Measurements from ENCODE around the gene DHDDS.
"Not testable (repeated sequence)": the region's sequence is repeated elsewhere in the genome, so short reads cannot be mapped to it uniquely, and the experiment has no call there.

The DHDDS gene, protein sequence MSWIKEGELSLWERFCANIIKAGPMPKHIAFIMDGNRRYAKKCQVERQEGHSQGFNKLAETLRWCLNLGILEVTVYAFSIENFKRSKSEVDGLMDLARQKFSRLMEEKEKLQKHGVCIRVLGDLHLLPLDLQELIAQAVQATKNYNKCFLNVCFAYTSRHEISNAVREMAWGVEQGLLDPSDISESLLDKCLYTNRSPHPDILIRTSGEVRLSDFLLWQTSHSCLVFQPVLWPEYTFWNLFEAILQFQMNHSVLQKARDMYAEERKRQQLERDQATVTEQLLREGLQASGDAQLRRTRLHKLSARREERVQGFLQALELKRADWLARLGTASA

DNA sequence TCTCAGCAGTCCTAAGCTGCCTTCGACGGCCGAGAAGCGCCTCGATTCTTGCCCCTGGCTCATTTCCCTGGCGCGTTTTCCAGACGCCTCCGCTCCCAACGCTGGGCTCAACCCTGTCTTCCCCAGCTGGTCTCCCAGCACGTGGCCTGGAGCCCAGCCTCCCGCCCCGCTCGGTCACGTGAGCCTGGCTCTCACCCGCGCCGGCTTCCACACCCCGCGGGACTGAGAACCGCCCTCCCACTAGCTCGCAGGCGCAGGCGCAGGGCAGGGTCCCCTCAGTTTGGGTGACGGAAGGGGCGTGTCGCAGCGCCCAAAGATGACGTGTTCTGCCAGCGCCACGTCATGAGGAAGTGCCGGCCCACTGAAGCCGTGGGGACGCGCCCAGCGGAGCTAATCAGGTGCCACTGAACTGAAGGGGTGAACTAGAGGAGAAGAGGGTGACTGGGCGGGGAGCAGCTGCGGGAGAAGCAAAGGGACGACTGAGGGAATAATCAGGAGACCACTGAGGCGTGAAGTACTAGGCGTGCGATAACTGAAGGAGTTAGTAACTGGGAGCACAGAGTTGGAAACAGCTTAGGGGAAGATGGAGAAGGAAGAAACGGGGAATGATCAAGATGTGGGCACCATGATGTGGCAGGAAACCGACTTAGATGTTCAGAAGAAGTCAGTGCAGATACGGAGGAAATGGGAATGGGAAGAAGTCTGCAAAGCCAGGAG, at the start of gene DHDDS:
Gene DHDDS (plus strand): TSS at position 343 of the 717 bp plus-strand sequence. CDS start 625 bp downstream, outside the sequence.
- DNase-seq (ENCODE audit: extremely low read depth in 1 of 2, low read depth in 1 of 2), result peak; percentile 94 to 99

DNA sequence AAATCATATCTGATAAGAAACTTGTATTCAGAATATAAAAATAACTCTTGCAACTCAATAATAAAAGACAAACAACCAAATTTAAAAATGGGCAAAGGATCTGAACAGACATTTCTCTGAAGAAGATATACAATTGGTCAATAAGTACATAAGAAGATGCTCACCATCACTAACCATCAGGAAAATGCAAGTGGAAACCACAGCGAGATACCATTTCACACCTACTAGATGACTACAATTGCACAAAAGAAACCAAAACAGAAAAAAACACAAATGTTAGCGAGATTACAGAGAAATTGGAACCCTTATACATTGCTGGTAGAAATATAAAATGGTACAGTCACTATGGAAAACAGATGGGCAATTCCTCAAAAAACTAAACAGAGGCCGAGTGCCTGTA, 48.0 kb upstream of the DHDDS start:
- DNase-seq (ENCODE audit: extremely low read depth in 1 of 2, low read depth in 1 of 2), result no peak

DNA sequence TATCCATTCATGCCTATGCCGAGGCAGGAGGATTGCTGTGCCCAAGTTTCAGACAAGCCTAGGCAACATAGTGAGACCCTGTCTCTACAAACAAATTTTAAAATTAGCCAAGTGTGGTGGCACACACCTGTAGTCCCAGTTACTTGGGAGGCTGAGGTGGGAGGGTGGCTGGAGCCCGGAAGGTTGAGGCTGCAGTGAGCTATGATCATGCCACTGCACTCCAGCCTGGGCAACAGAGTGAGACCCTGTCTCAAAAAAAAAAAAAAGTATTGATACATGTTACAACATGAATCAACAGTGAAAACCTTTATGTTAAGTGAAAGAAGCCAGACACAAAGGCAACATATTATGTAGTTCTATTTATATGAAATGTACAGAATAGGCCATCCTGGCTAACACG, 47.1 kb upstream of the DHDDS start:
- not testable (repeated sequence) for DNase-seq (ENCODE audit: extremely low read depth in 1 of 2, low read depth in 1 of 2)

DNA sequence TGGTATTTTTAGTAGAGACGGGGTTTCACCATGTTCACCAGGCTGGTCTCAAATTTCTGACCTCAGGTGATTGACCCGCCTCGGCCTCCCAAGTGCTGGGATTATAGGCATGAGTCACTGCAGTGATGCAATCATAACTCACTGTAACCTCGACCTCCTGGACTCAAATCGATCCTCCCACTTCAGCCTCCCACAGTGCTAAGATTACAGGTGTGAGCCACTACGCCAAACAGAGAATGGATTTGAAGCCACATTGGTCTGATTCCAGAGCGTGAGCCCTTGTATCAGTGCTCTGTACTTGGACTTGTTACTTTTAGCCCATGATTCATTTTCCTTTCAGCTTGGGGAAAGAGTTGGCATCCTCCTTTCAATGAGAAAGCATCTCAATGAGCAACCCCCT, 44.7 kb upstream of the DHDDS start:
- no peak for DNase-seq (ENCODE audit: extremely low read depth in 1 of 2, low read depth in 1 of 2)

DNA sequence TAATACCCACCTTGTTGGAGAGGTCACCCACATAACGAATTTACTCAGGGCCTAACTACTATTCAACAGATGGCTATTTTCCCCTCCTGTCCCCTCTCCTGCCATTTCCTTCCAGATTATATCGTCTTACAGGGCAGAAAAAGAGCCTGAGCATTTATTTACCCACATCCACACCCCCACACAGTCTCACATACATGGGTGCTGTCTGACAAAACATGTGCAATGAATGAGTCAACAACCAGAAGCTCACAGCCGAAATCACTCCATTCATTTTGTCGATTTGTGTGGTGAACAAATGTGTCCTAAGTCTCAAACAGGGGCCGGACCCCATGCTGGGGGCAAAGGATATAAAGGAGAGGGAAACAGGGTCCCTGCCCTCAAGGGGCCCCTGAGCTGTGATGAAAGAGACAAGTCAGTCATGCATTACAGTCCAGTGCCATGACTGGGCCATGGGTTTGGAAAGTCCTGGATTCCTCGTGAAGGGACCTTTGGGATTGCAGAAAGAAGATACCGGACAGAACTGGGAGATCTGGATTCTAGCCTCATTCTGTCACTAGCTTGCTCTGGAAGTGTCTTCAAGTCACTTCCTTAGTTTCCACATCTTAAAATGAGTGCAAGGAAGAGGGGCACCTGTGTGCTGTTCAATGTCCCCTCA, 43.2 kb upstream of the DHDDS start:
- no peak for DNase-seq (ENCODE audit: extremely low read depth in 1 of 2, low read depth in 1 of 2)

DNA sequence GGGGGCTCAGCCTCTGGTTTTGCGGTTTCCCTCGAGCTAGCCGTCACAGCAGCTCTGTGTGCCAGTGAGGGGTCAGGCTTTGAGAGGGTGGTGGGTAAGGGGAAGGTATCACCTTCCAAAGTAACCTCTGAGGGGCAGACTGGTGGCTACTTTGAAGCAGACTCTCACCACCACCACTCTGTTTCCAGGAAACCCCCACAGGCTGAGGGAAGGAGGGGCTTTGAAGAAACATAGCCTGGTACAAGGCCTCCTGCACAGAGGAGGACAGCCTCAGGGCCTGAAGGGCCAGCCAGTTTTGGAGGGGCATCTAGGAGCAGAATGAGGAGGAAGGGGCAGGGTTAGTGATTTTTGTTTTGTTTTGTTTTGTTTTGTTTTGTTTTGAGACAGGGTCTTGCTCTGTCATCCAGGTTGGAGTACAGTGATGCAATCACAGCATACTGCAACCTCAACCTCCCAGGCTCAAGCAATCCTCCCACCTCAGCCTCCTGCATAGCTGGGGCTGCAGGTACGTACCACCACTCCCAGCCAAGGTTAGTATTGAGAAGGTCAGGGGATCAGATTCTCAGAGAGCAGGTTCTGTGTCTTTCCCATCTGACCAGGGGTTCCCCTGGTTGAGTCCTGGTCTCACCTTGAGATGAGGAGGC, 42.4 kb upstream of the DHDDS start:
- no peak for DNase-seq (ENCODE audit: extremely low read depth in 1 of 2, low read depth in 1 of 2)

DNA sequence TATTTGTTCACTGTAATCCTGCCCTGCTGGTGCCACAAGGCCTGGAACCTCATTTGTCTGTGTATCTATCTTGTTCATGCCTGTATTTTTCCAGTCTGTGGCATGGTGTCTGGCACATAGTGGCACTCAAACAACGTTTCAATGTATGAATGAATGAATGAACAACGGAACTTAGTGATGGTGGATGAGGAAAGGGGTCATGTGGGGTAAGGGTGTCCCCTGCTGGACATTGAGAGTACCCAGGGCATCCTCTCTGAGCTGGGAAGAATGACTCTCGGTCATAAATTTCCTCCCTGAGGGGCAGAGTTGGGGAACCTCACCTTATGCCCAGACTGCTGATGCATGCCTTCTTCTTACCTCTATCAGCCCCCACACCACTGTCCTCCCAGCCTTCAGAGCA, 40.7 kb upstream of the DHDDS start:
- no peak for DNase-seq (ENCODE audit: extremely low read depth in 1 of 2, low read depth in 1 of 2)

DNA sequence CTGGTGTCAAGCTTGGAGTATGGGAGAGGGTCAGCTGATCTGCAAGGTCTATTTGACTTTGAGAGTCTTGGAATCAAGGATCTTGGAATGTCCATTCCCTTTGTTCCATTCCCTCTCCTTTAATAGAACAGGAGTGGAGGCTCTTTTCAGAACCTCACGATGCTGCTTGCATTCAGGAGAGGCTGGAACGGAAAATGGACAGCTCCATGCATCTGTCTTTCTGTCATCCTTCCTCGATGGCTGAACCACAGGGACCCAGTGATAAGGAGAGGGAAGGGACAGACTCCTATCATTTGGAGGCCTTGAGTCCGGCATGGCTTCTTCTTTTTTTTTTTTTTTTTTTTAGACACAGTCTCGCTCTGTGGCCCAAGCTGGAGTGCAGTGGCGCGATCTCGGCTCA, 36.4 kb upstream of the DHDDS start:
- no peak for DNase-seq (ENCODE audit: extremely low read depth in 1 of 2, low read depth in 1 of 2)

DNA sequence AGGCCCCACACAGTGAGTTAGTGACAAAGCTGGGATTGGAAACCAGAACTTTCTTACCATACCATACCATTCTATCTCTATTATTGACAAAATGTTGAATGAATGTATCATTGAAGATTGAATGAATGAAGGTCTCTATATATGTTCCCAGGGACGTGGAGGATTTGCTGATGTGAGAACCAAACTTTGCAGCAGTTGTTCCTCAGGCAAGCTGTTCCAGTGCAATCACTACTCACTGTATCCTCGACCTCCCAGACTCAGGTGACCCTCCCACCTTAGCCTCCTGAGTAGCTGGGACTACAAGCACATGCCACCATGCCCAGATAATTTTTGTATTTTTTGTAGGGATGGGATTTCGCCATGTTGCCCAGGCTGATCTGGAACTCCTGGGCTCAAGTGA, 33.1 kb upstream of the DHDDS start:
- DNase-seq (ENCODE audit: extremely low read depth in 1 of 2, low read depth in 1 of 2), result no peak

DNA sequence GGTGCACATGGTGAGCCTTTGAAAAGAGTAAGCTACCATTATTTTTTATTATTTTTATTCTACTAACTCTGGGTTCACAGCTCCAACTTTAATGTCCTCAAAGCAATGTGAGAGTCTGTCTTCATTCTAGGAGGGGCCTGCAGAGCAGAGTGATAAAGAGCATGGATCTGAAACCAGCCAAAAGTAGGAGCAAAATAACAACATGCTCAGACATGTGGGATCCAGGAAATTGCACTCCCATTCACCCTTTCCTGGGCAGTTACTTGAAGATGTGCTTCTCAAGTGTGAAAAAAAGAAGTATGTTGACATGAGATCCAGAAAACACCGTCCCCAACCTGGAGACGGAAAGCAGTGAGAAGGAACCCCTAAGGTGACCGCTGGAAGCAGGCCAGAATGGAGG, 30.2 kb upstream of the DHDDS start:
- DNase-seq (ENCODE audit: extremely low read depth in 1 of 2, low read depth in 1 of 2), result no peak

DNA sequence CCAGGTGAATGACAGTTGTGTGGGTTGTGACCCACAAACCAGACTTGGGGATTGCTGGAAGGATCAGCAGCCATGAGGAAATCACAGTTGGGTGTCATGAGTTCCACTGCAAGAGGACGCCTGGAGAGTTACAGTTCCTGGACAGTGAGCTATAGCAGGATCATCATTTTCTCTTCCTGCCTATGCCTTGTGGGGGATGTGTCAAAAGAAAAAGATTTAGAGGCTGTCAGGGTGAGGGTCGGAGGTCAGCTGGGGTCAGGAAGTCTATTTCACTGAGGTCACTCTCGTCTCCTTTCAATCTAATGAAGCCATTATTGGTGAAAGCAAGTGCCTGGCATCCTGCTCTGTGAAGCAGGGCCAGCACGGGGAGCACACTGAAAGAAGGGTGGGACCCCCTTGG, 28.5 kb upstream of the DHDDS start:
- no peak for DNase-seq (ENCODE audit: extremely low read depth in 1 of 2, low read depth in 1 of 2)

DNA sequence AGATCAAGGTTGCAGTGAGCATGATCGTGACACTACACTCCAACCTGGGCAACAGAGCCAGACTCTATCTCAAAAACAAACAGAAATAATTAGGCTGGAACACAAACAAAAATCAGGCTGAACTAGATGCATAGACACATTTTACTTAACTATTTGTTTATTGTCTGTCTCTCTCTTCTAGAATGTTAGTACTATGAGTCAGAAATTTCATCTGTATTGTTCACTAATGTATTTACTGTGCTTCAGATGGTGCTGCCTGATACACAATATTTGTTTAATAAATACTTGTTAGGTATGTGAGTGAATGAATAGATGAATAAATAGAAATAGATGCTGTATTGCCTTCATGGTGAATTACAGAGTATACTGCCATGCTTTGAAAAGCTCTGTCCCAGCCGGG, 27.5 kb upstream of the DHDDS start:
- DNase-seq (ENCODE audit: extremely low read depth in 1 of 2, low read depth in 1 of 2), result no peak

DNA sequence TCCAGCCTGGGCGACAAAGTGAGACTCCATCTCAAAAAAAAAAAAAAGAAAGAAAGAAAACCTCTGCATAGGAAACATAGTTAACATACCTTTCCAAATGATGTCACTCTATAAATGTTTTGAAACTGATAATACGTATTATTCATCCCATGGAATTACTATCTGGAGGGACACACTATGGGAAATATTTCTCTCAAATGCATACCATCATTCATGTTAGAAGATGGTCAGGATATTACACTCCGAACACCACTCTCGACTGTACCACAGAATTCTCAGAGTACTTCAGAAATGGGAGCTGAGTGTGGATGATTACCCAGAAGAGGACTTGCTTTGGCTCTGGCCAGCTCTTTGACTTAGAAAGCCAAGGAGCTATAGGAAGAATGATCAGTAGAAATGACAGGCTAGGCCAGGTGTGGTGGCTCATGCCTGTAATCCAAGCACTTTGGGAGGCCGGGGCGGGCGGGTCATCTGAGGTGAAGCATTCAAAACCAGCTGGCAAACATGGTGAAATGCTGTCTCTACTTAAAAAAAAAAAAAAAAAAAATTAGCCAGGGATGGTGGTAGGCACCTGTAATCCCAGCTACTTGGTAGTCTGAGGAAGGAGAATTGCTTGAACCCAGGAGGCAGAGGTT, 26.7 kb upstream of the DHDDS start:
- no peak for DNase-seq (ENCODE audit: extremely low read depth in 1 of 2, low read depth in 1 of 2)

DNA sequence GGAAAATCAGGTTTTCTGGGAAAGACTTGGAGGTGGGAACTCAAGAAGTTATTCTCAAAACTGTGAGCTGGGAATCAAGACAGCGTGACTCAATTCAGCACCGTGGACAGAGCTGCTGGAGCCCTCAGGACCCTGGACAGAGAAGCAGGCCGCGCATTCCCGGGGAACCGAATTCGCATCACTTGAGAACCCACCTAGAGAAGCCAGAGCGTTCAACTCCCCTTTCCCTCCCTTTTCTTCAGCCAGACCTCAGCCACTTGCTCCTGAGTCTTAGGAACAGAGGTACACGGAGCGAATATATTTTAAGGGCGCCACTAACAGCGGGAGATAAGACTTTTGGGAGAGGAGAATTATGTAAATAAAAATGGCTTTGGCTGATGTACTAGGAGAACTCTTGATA, 23.5 kb upstream of the DHDDS start:
- DNase-seq (ENCODE audit: extremely low read depth in 1 of 2, low read depth in 1 of 2), result peak; percentile 48 to 66

DNA sequence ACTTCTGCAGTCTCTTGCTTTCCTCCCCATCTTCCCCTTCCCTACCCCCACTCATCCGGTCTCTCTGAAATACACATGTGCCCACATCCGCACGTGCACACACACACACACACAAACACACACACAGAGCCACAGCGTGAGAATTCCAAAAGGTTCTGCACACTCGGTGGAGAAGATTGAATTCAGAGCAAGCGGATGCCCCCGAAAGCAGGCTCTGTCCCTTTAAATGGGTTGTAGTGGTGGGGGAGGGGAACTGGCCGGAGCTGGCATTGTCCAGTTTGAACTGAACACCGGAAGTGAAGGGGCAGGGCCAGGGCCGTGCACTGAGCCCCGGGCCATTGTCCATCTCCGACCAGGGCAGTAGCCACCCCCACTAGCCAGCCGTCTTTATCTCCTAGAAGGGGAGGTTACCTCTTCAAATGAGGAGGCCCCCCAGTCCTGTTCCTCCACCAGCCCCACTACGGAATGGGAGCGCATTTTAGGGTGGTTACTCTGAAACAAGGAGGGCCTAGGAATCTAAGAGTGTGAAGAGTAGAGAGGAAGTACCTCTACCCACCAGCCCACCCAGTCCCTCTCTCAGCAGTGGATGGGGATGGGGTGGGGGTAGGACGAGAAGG, 22.8 kb upstream of the DHDDS start:
- DNase-seq (ENCODE audit: extremely low read depth in 1 of 2, low read depth in 1 of 2), result no peak

DNA sequence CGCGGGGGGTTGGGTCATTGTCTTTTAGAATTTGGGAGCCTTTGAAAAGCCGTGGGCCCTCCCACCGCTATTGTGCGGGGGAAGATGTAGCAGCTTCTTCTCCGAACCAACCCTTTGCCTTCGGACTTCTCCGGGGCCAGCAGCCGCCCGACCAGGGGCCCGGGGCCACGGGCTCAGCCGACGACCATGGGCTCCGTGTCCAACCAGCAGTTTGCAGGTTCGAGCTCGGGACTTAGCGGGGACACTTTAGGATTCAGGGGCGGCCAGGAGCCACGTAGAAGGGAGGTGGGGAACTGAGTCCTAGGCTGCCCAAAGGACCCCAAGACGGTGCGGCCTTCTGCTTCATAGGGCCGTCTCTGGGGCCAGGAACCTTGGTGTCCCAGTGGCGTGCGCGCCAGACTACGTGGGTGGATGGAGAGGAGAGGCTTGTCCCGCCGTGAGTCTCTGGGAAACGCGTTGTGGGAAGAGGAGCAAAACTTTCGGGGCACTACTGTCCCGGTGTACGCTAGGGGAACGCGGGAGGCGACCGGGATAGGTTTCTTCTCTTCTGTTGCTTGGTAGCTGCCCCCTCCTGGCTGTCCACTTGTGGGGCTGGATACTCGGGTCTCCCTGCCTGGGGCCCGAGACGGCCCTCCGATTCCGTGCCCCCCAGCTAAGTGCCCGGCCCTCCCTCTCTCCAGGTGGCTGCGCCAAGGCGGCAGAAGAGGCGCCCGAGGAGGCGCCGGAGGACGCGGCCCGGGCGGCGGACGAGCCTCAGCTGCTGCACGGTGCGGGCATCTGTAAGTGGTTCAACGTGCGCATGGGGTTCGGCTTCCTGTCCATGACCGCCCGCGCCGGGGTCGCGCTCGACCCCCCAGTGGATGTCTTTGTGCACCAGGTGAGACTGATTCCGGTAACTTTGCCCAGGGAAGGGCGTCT, 21.2 kb upstream of the DHDDS start, which contains the start of gene LIN28A:
Gene LIN28A (plus strand): TSS at position 112 of the 918 bp plus-strand sequence. CDS start 75 bp downstream, at position 187.
- no peak for DNase-seq (ENCODE audit: extremely low read depth in 1 of 2, low read depth in 1 of 2)

DNA sequence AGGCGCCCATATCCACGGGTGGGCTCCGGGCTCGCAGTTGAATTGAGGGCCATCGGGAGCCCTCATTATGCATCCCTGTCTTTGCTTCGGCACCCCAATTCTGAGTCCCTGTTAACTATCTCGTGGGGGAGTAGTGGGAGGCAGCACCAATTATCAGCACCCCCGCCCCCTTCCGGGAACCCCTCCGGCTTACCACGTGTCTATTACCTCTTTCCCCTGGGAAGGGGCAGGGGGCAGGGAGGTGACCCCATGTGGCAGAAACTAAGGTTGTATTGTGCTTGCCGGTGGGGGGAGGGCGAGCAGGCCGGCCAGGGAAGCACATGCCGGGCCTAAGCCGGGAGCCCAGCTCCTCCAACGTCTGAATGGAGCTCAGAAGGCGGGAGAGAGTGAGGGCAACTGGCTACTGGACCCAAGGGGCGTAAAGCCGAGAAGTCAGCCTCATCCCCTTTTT, 20.5 kb upstream of the DHDDS start:
- DNase-seq (ENCODE audit: extremely low read depth in 1 of 2, low read depth in 1 of 2), result no peak

DNA sequence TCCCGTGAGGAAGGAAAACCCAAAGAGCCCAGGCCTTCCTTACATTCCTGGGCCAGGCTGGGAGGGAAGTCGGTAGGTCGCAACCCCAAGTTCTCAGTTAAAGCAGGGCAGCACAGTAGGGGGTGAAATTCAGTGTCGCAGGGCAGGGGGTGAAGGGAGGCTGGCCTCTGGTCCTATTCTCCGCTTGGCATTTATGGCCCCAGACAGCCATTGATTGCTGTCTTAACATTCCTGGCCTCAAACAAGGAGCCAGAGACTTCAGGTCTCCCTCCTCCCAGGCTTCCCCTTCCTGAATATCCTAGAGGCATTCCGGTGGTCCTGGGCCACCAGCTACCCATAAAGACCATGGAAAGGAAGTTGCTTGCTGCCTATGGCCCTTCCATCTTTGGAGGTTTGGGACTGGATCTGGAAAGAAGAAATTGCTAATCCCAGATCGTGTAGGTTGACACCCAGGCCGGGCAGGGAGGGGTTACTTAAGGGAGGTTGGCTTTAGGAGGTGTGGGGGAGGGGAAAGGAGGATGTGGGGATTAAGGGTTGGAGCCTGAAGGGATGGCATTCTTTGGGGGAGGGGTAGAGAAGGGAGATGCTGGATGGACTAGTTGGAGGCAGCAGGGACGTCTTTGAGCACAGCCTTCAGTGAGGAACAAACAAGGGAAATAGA, 19.8 kb upstream of the DHDDS start:
- DNase-seq (ENCODE audit: extremely low read depth in 1 of 2, low read depth in 1 of 2), result no peak

DNA sequence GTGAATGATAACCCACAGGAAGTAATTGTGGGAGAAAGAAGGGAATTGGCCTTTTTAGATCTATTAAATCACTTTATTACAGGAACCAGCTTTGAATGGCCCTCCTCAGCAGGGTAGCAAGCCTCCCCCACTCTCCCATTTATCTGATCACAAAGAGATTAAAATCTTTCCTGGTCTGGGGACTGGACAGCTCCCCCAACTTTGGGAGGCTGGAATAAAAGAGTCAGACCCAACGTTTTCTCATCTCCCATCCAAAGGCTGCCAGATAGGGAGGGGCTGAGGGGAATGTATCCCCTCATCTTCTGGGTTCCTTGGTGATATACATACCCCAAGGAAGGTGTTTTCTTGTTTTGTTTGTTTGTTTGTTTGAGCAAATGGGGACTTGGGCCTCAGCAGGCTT, 19.1 kb upstream of the DHDDS start:
- DNase-seq (ENCODE audit: extremely low read depth in 1 of 2, low read depth in 1 of 2), result no peak

All from activated CD8-positive, alpha-beta memory T cell treated with anti-CD3 and anti-CD28 coated beads for 1 hour (primary cell).